ENCODE measurements around the gene SYT6.
A peak's percentile ranks its signal among the peaks of the same experiment; 100 is the strongest.
"Not testable (repeated sequence)": the region's sequence is repeated elsewhere in the genome, so short reads cannot be mapped to it uniquely, and the experiment has no call there.

Gene SYT6

DNA sequence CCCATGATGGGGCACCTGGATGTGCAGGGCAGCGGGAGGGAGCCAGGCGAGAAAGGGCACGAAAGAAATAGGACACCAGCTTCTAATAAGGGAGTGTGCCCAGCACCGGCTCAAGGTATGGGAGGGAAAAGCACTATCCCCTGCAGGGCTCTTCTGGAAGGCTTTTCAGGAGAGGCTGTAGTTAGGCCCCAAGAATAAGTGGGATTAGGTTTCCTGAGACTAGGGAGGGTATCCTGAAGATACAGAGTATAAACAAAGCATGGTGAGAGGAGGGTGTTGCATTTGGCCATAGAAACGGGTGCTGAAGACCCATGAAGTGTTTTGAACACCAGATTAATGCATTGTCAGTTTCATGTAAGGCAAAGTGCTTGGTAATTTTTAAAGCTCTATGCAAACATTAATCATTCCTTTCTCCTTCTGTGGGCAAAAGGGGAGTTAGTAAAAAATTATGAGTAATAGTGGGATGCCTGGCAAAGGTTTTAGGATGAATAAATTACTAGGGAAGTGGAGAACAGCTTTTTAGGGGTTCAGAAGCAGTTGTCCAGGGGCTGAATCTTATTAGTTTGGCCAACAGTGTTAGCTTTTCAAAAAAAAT lies 74.0 kb downstream of the SYT6 start:
- Mint-ChIP-seq H3K27me3 (no peaks in the 10 kb centered on the region), H3K4me1 (peaks cover 15% of the 10 kb centered on the region), H3K9me3 (no peaks in the 10 kb centered on the region), H3K27ac (no peak overlapping the region), H3K4me3 (no peak overlapping the region)
- no peak for DNase-seq
- no peak for ATAC-seq

DNA sequence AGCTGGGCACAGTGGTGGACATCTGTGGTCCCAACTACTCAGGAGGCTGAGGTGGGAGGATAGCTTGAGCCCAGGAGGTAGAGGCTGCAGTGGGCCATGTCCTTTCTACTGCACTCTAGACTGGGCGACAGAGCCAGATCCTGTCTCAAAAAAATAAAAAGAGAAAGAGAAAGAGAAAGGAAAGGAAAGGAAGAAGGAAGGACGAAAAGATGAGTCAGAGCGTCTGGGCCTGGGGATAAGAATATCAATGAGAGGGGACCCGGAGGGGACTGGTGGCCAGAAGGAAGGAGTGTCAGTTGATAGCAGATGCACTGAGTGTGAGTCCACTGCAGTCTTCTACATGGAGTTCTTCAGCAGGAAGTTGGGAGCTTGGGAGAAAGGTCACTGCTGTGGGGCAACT lies 75.6 kb downstream of the SYT6 start:
- H3K27ac Mint-ChIP-seq, result peak overlapping the region; percentile 21 to 71
- H3K4me1 Mint-ChIP-seq, result peaks cover 15% of the 10 kb centered on the region
- no peak overlapping the region for H3K4me3 Mint-ChIP-seq
- peaks cover 0 to 5% of the 10 kb centered on the region in 2 donors for H3K9me3 Mint-ChIP-seq
- ATAC-seq (no peak), DNase-seq (no peak)
- H3K27me3 Mint-ChIP-seq, result no peaks in the 10 kb centered on the region

DNA sequence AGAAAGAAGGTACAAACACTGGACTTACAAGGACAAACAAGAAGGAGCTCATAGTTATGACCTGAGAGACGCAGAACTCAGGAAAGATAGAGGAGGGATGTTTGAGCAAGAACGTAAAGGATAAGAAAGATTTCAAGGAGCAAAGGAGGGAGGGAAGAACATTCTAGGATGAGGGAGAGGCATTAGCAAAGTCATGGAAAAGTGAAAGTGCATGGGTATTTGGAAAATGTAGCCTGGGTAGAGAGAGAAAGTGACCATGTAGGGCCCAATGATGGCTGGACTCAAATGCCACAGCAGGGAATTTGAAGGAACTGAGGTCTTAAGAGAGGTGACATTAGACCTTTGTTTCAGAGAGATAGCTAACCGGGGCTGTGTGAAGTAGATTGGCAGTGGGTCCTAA lies 76.5 kb downstream of the SYT6 start:
- no peak for DNase-seq
- H3K27ac Mint-ChIP-seq, result no peak overlapping the region
- H3K9me3 Mint-ChIP-seq, result peaks cover under 1 to 9% of the 10 kb centered on the region in 2 donors
- peaks cover 15% of the 10 kb centered on the region for H3K4me1 Mint-ChIP-seq
- no peak overlapping the region for H3K4me3 Mint-ChIP-seq
- H3K27me3 Mint-ChIP-seq, result no peaks in the 10 kb centered on the region
- no peak for ATAC-seq

DNA sequence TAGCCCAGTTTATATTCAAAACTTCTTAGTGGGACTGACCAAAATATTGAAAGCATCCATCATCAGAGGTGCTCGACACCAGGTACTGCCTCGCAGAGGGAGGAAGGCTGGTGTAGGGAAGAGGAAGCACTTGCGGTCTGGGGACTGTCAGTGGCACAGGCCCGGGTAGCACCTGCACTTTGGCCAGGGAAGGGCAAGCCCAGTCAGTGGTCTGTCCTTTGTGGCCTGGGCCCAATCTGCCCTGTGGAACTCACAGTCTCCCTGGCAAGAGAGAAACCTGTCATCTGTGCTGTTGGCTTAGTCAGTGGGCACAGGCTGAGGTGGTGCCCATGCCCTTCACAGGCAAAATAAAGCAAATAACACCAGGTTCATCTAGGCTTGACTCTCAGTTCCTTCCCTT lies 77.4 kb downstream of the SYT6 start:
- peaks cover 7 to 13% of the 10 kb centered on the region in 2 donors for H3K9me3 Mint-ChIP-seq
- peaks cover 15% of the 10 kb centered on the region for H3K4me1 Mint-ChIP-seq
- H3K4me3 Mint-ChIP-seq, result no peak overlapping the region
- DNase-seq (no peak), ATAC-seq (no peak)
- no peak overlapping the region for H3K27ac Mint-ChIP-seq
- no peaks in the 10 kb centered on the region for H3K27me3 Mint-ChIP-seq

DNA sequence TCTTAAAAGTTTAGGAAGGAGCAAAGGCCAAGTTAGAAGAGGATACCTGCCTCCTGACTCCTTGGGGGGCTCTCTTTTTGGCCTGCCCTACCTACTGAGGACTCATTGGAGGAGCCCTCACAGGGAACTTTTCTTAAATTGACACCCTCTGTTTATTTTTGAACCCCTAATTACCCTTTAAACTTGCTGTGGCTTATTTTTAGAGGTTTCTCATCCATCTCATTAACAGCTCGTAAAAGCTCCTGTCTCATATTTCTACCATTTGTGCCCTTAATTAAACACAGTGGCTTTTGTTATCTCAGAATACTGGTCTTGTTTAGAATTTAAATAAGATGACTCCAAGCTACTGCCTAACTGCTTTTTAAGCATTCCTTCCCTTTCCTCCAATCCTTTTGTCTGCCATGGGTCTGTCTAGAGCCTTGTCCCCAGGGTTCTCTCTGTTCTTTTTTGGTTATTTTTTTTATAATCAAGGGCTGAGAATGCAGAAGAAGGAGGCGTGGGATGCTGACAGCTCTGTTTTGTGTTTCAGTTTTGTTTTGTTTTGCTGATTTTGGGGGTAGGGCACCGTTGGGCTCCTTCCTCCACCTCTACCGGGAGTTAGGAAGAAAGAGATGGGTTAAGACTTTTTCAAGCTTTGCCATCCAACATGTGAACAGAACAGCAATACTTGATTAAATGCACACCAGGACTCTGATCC lies 78.0 kb downstream of the SYT6 start:
- Mint-ChIP-seq H3K27ac (peak overlapping the region in 1 of 2 donors; percentile 66), H3K4me3 (no peak overlapping the region), H3K9me3 (peaks cover 7 to 13% of the 10 kb centered on the region in 2 donors), H3K4me1 (peaks cover 15% of the 10 kb centered on the region), H3K27me3 (no peaks in the 10 kb centered on the region)
- DNase-seq, result no peak
- ATAC-seq, result no peak

DNA sequence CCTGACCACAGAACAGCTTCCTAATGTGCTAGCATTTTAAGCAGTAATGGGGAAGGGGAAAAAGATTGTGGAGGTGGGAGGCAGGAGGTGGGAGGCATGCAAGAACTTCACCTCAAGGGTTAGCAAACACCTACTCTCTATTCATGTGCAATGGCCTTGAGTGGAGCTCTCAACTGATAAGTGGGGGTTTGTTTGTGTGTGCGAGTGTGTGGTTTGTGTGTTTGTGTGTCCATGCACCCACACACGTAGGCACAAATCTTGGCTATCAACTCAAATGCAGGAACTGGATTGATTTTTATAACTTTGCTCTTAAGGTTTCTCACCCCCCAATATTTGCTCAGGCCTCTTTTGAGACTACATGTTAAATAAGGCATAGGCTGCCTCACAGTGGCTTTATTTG lies 78.6 kb downstream of the SYT6 start:
- Mint-ChIP-seq H3K27ac (no peak overlapping the region), H3K9me3 (peaks cover 7 to 16% of the 10 kb centered on the region in 2 donors), H3K4me1 (peaks cover 15% of the 10 kb centered on the region), H3K27me3 (no peaks in the 10 kb centered on the region), H3K4me3 (no peak overlapping the region)
- ATAC-seq, result no peak
- DNase-seq, result no peak

DNA sequence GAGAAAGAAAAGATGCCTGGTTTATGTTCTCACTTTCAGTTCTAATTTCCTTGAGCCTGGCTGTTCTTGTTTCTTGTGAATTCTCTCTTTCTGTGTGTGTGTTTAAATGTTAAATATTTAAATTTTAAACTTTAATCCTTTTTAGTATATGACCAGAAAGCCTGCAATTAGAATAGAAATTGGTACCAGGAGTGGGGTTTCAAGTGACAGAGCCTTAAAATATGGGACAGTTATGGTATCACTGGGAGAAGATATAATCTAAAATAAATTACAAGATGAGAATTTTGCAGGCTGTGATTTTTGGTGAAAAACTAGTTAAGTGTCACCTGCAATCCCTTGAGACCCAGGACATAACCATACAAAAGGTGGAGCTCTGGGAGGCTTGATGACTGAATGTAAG lies 81.4 kb downstream of the SYT6 start:
- Mint-ChIP-seq H3K4me3 (no peak overlapping the region), H3K27me3 (no peaks in the 10 kb centered on the region), H3K27ac (no peak overlapping the region), H3K4me1 (peaks cover 6% of the 10 kb centered on the region), H3K9me3 (peaks cover 7 to 18% of the 10 kb centered on the region in 2 donors)
- ATAC-seq (no peak), DNase-seq (no peak)

DNA sequence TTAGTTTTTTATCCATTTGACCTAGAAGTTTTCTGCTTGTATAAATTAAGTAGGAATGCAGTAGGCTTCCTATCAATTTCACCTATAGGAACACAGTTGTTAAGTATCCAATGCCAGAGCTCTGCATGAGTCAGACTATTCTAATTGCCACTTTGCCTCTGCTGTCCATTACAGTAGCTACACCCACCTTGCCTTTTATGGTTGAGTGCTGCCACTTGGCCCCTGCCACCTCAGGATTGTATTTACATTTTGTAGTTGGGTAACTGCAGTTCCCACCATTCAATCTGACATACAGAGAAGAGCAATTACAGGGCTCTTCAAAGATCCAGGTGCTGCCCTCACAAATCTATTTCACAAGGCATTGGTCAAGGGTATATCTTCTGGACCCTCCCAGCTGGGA lies 83.9 kb downstream of the SYT6 start:
- not testable (repeated sequence) for H3K4me3 Mint-ChIP-seq, ATAC-seq, H3K27me3 Mint-ChIP-seq, H3K4me1 Mint-ChIP-seq, DNase-seq, H3K27ac Mint-ChIP-seq
- peaks cover 7 to 18% of the 10 kb centered on the region in 2 donors for H3K9me3 Mint-ChIP-seq

DNA sequence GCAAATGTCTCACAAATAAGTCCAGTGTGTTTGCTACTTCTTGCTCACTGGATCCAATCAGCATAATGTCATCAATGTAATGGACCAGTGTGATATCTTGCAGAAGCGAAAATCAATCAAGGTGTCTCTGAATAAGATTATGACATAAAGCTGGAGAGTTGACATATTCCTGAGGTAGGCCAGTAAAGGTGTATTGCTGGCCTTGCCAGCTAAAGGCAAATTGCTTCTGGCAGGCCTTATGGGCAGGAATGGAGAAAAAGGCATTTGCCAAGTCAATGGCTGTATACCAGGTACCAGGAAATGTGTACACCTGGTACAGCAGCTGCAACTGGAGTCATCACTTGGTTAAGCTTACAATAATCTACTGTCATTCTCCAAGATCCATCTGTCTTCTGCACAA lies 85.0 kb downstream of the SYT6 start:
- not testable (repeated sequence) for H3K27ac Mint-ChIP-seq, H3K4me1 Mint-ChIP-seq, H3K4me3 Mint-ChIP-seq, H3K27me3 Mint-ChIP-seq, ATAC-seq, DNase-seq
- H3K9me3 Mint-ChIP-seq, result peaks cover 7 to 18% of the 10 kb centered on the region in 2 donors

DNA sequence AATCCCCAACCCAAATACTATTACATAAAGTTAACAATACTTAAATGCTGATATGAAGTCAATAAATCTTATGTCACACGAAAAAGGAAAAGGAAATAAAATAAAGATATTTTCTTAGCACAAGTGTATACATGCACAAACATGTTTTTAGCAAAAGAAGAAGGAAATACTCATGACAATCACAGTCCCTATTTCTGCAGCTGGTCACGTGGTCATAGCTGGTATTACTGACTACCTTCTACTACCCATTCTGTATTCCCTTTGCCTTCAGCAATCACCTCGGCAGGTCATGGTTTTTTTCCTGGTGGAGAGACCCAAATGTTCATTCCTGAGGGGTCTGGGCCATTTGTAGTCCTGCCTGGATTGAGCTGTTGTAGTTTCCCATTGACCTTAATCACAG lies 88.0 kb downstream of the SYT6 start:
- DNase-seq, H3K27ac Mint-ChIP-seq, H3K9me3 Mint-ChIP-seq, H3K4me1 Mint-ChIP-seq, ATAC-seq, H3K4me3 Mint-ChIP-seq, H3K27me3 Mint-ChIP-seq: not testable (repeated sequence)

DNA sequence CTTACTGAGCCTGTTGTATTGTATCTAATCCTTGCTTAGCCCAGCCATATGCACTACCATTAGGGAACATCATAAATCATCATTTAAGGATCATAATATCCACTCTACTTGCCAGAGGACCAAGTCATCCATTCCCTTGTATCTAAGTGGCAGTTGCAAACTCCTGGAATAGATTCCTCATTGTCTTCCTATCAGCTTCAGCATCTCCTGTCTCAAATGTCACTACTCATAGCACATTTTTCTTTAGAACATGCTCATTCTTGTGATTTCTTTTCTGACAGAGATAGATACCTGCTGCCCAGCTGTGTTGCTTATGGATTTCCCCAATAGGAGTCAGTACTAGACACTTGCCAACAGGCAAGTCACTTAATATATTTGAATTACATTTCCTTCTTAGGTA lies 90.1 kb downstream of the SYT6 start:
- H3K27ac Mint-ChIP-seq, result no peak overlapping the region

DNA sequence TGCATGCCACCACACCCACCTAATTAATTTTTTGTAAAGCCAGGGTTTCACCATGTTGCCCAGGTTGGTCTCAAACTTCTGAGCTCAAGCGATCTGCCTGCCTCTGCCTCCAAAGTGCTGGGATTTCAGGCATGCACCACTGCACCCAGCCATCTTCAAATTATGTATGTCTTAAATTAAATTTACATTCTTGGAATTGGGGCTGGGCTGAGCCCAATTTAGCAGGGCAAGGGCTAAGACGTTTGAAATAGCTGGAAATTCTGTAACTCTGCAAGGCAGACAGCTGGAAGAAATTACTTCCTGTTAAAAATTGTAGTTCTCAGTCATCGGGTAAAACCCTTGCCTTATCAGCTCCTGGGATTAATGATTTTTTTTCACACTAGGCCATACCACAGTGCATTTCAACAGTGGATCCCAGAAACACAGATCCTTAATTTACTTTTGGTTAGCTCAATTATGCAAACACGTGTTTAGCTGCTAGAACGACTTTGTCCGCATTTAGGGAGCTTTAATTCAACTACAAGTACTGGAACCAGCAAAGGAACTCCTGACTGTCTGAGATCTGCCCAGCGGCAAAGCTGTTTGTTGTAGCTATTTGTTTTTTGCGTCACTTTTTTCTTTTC lies 91.1 kb downstream of the SYT6 start:
- no peak overlapping the region for H3K4me3 Mint-ChIP-seq

More for the DNA sequence above, 90.1 kb downstream of the SYT6 start:
- H3K4me1 Mint-ChIP-seq, result no peaks in the 10 kb centered on the region
- DNase-seq (no peak), ATAC-seq (no peak)
- H3K27me3 Mint-ChIP-seq, result peaks cover 8% of the 10 kb centered on the region
- peaks cover 10 to 15% of the 10 kb centered on the region in 2 donors for H3K9me3 Mint-ChIP-seq
- no peak overlapping the region for H3K4me3 Mint-ChIP-seq

DNA sequence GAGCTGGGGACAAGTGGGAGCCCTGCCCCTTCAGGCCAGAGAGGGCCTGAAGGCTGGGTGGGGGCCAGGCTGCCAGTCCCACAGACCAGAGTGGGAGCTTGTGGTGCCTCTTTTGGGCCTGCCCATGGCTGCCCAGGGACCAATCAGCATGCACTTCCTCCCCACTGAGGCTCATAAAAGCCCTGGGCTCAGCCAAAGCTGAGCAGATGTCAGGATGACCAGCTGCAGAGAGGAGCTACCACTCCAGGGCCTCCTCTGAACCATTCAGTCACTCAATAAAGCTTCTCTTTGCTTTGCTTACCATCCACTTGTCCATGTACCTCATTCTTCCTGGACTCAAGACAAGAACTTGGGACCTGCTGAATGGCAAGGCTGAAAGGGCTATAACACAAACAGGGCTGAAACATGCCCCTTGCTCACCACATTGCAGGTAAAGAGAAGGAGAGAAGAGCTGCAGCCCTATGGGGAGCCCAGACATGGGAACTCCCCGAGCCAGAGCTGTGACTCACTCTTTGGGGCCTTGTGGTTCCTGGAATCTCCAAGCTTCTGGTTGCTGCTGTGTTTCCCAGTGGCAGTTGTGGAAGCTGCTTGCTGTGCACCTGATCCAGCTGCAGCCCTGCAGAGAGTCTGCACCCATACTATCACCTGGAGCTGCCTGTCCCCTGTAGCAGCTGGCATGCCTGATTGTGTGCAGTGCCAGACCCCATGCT lies 92.4 kb downstream of the SYT6 start:
- DNase-seq, result no peak
- no peak for ATAC-seq
- peaks cover 11 to 15% of the 10 kb centered on the region in 2 donors for H3K9me3 Mint-ChIP-seq
- no peak overlapping the region for H3K4me3 Mint-ChIP-seq
- peaks cover 8% of the 10 kb centered on the region for H3K27me3 Mint-ChIP-seq
- H3K27ac Mint-ChIP-seq, result no peak overlapping the region
- no peaks in the 10 kb centered on the region for H3K4me1 Mint-ChIP-seq

More for the DNA sequence above, 91.1 kb downstream of the SYT6 start:
- Mint-ChIP-seq H3K27ac (no peak overlapping the region), H3K9me3 (peaks cover 10 to 15% of the 10 kb centered on the region in 2 donors), H3K27me3 (peaks cover 8% of the 10 kb centered on the region), H3K4me1 (no peaks in the 10 kb centered on the region)
- ATAC-seq (no peak), DNase-seq (no peak)

DNA sequence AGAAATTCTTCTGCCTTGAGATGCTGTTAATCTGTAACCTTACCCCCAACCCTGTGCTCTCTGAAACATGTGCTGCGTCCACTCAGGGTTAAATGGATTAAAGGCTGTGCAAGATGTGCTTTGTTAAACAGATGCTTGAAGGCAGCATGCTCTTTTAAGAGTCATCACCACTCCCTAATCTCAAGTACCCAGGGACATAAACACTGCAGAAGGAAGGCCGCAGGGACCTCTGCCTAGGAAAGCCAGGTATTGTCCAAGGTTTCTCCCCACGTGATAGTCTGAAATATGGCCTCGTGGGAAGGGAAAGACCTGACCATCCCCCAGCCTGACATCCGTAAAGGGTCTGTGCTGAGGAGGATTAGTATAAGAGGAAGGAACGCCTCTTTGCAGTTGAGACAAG lies 95.4 kb downstream of the SYT6 start:
- not testable (repeated sequence) for ATAC-seq, H3K4me1 Mint-ChIP-seq, H3K27ac Mint-ChIP-seq, H3K4me3 Mint-ChIP-seq, H3K27me3 Mint-ChIP-seq, DNase-seq
- peaks cover 17 to 18% of the 10 kb centered on the region in 2 donors for H3K9me3 Mint-ChIP-seq

DNA sequence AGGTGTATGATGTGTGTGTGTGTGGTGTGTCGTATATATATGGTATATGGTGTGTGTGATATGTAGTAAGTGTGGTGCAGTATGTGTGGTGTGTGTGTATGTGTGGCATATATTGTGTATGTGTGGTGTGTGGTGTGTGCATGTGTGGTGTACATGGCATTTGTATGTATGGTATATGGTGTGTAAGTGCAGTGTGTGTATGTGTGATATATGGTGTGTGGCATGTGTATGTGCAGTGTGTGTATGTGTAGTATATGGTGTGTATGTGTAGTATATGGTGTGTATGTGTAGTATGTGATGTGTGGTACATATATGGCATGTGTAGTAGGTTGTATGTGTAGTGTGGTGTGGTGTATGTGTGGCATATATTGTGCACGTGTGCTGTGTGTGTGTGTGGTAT lies 99.5 kb downstream of the SYT6 start:
- ATAC-seq (no peak), DNase-seq (no peak)
- peaks cover 4 to 7% of the 10 kb centered on the region in 2 donors for H3K9me3 Mint-ChIP-seq
- no peak overlapping the region for H3K27ac Mint-ChIP-seq
- no peaks in the 10 kb centered on the region for H3K4me1 Mint-ChIP-seq
- no peaks in the 10 kb centered on the region for H3K27me3 Mint-ChIP-seq
- H3K4me3 Mint-ChIP-seq, result no peak overlapping the region

DNA sequence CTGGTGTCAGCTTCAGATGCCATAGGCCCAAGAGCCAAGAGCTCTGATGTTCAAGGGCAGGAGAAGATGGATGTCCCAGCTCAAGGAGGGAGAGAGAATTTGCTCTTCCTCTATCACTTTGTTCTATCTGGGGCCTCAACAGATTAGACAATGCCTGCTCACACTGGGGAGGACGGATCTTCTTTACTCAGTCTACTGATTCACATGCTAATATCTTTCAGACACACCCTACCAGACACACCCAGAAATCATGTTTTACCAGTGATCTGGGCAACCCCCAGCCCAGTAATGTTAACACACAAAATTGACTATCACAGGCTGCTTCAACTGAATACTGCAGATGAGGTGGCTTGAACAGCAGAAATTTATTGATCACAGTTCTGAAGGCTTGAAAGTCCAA lies 105.4 kb downstream of the SYT6 start:
- no peak overlapping the region for H3K4me3 Mint-ChIP-seq
- no peaks in the 10 kb centered on the region for H3K27me3 Mint-ChIP-seq
- ATAC-seq (no peak), DNase-seq (no peak)
- H3K9me3 Mint-ChIP-seq, result peaks cover 0 to 8% of the 10 kb centered on the region in 2 donors
- H3K27ac Mint-ChIP-seq, result no peak overlapping the region
- no peaks in the 10 kb centered on the region for H3K4me1 Mint-ChIP-seq
